ES-I3 (cell line): ENCODE data around the gene CLDN11.

Experiments
- H3K36me3 ChIP-seq: 2 replicates; pipeline ENCODE4 v1.6.1; 2013; ENCODE audit warnings: mild to moderate bottlenecking, low read length, control low read depth, moderate library complexity; ENCODE audit not compliant: insufficient read depth
- H3K4me1 ChIP-seq: 2 replicates; pipeline ENCODE4 v1.6.1; 2013; ENCODE audit warnings: mild to moderate bottlenecking, control low read depth, low read length; ENCODE audit not compliant: insufficient read depth
- H3K9ac ChIP-seq: 2 replicates; pipeline ENCODE4 v1.6.1; 2013; ENCODE audit warnings: low read depth, mild to moderate bottlenecking, low read length, moderate library complexity
- H3K9me3 ChIP-seq: 2 replicates; pipeline ENCODE4 v1.6.1; 2013; ENCODE audit warnings: mild to moderate bottlenecking, low read length, moderate library complexity; ENCODE audit not compliant: control insufficient read depth, insufficient read depth

Gene CLDN11

GRCh38 chr3:170470063-170471016 is 51.7 kb downstream of the CLDN11 start:
- H3K36me3 ChIP-seq: no peaks in the 10 kb centered on the region
- peaks cover 13% of the 10 kb centered on the region for H3K4me1 ChIP-seq
- no peak overlapping the region for H3K9ac ChIP-seq
- no peaks in the 10 kb centered on the region for H3K9me3 ChIP-seq

- Histone ChIP-seq H3K36me3 (no peaks in the 10 kb centered on the region), H3K9ac (no peak overlapping the region), H3K9me3 (no peaks in the 10 kb centered on the region), H3K4me1 (peaks cover 15% of the 10 kb centered on the region)
These were observed 52.5 kb downstream of the CLDN11 start for GRCh38 chr3:170471149-170471548.

GRCh38 chr3:170473358-170473757 is 54.7 kb downstream of the CLDN11 start:
- H3K4me1 ChIP-seq: peaks cover 22% of the 10 kb centered on the region
- no peak overlapping the region for H3K9ac ChIP-seq
- H3K9me3 ChIP-seq: no peaks in the 10 kb centered on the region
- no peaks in the 10 kb centered on the region for H3K36me3 ChIP-seq

GRCh38 chr3:170475092-170475685 is 56.5 kb downstream of the CLDN11 start:
- Histone ChIP-seq H3K9me3 (no peaks in the 10 kb centered on the region), H3K4me1 (peaks cover 22% of the 10 kb centered on the region), H3K9ac (no peak overlapping the region), H3K36me3 (no peaks in the 10 kb centered on the region)

GRCh38 chr3:170476291-170476690 is 57.6 kb downstream of the CLDN11 start:
- H3K9me3 ChIP-seq: no peaks in the 10 kb centered on the region
- H3K9ac ChIP-seq: no peak overlapping the region
- H3K36me3 ChIP-seq: no peaks in the 10 kb centered on the region
- H3K4me1 ChIP-seq: peaks cover 15% of the 10 kb centered on the region; the same call in 1 of the 2 replicates

GRCh38 chr3:170477395-170477794 is 58.7 kb downstream of the CLDN11 start:
- Histone ChIP-seq H3K36me3 (no peaks in the 10 kb centered on the region), H3K9ac (no peak overlapping the region), H3K9me3 (no peaks in the 10 kb centered on the region), H3K4me1 (peaks cover 15% of the 10 kb centered on the region; the same call in 1 of the 2 replicates)

GRCh38 chr3:170480111-170480510 is 61.4 kb downstream of the CLDN11 start:
- H3K9ac ChIP-seq: no peak overlapping the region
- no peaks in the 10 kb centered on the region; the same call in none of the 2 replicates for H3K9me3 ChIP-seq
- no peaks in the 10 kb centered on the region for H3K36me3 ChIP-seq
- H3K4me1 ChIP-seq: peaks cover 9% of the 10 kb centered on the region; the same call in 1 of the 2 replicates

- Histone ChIP-seq H3K4me1 (peaks cover 4% of the 10 kb centered on the region), H3K9me3 (no peaks in the 10 kb centered on the region; the same call in none of the 2 replicates), H3K9ac (no peak overlapping the region), H3K36me3 (no peaks in the 10 kb centered on the region)
These were observed 63.5 kb downstream of the CLDN11 start for GRCh38 chr3:170482199-170482598.

GRCh38 chr3:170483485-170484262 is 65.0 kb downstream of the CLDN11 start:
- no peaks in the 10 kb centered on the region; the same call in none of the 2 replicates for H3K9me3 ChIP-seq
- H3K4me1 ChIP-seq: peaks cover 8% of the 10 kb centered on the region
- no peaks in the 10 kb centered on the region for H3K36me3 ChIP-seq
- no peak overlapping the region for H3K9ac ChIP-seq
